OCI-M2 (cell line): ENCODE measurements around the gene LIN28A.

Experiments
- DNase-seq: peaks from one replicate; lab custom pipeline; 2025; ENCODE audit not compliant: unreplicated experiment; lab: John Stamatoyannopoulos, UW

Gene LIN28A

DNA sequence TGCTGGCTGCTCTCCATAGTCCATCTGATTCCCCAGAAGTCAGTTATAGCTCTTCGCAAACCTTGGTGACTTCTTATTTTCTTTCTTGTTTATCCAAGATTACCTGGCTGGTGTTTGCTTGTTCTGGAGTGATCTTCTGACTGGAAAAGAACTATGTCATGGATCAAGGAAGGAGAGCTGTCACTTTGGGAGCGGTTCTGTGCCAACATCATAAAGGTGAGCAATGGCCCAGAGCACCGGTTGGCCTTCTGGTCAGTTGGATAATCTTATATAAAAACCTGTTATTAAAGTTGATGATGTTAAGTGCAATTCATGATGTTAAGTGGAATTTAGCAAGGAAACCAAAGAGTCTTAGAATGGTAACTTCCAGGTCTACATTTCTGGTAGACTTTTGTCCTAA is 22.2 kb downstream of the LIN28A start:
- no peak for DNase-seq

GRCh38 chr1:26434161-26434752 is 23.6 kb downstream of the LIN28A start:
- no peak for DNase-seq

GRCh38 chr1:26438041-26438440 is 27.4 kb downstream of the LIN28A start:
- DNase-seq, result no peak

GRCh38 chr1:26440259-26440658 is 29.6 kb downstream of the LIN28A start:
- no peak for DNase-seq

DNA sequence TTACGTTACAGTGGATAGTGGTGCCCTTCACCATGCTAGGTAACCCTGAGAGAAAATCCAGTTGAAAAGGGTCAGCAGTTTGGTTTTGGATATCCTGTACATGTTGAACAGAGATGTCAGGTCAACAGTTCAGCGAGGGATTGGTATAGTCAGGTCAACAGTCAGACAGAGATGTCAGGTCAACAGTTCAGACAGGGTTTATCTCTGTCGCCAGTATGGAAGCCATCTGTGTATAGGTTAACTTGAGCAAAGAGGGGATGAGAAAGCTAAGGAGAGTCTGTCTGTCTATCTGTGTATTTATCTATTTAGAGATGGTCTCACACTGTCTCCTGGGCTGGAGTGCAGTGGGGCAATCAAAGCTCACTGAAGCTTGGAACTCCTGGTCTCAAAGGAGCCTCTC is 39.3 kb downstream of the LIN28A start:
- no peak for DNase-seq

DNA sequence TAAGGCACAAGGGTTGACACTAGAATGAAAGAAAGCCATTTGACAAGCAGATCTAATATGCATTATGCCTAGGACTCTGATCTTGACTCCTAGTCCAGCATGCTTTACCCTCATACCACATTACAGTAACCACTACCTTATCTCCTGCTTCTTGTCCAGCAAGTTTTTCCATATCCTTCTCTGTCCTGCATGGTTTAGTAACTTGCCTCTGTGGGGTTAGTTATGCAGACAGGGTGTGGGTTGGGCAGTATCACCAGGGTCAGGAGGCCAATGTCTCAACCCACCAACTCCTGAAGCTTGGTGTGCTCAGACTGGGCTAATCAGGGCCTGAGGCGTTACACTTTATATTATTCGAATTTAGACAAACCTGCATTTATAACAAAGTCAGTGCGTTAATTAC is 40.3 kb downstream of the LIN28A start:
- no peak for DNase-seq

DNA sequence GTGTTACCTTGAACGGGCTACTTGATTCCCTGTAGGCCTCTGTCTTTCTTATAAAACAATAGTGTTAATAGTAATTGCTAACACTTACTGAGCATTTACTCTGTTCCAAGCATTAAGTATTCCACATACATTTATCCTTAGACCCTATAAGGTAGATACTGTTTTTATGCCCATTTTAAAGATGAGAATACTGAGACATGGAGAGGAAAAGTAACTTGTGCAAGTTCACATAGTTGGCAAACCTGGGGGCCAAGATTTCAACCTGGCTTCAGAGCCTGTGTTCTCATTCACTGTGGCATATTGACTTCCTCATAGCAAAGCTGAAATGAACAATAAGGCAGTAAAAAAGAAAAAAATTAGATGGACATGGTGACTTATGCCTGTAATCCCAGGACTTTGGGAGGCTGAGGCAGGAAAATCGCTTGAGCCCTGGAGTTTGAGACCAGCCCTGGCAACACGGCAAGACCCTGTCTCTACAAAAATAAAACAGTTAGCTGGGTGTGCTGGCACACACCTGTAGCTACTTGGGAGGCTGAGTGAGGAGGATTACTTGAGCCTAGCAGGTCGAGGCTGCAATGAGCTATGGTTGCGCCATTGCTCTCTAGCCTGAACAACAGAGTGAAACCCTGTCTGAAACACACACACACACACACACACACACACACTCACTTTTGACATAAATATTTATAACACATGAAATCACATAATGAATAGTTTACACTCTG is 42.0 kb downstream of the LIN28A start:
- no peak for DNase-seq

GRCh38 chr1:26459148-26459547 is 48.5 kb downstream of the LIN28A start:
- DNase-seq, result no peak

GRCh38 chr1:26459573-26460031 is 49.0 kb downstream of the LIN28A start:
- no peak for DNase-seq

GRCh38 chr1:26468911-26469310 is 58.3 kb downstream of the LIN28A start:
- no peak for DNase-seq

DNA sequence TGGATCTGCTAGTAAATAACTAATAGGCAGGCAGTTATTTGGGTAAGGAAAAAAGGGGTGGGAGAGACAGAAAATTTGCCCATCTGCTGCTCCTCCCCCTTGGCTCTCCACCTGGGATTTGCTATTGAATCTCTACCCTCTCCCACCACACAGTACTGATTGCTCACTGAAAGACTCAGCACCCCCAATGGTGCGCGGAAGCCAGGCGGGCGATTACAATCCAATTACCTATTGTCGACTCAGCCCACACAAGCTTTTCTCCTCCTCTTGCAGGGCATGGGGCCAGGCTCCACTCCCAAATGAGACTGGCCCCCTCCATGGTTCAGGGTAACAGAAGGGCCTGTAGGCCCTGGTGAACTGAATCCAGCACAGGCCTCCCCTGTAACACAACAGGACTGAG is 58.9 kb downstream of the LIN28A start:
- DNase-seq, result no peak

GRCh38 chr1:26470878-26471497 is 60.4 kb downstream of the LIN28A start:
- DNase-seq, result no peak

- no peak for DNase-seq
Observed at GRCh38 chr1:26471498-26472319, 61.1 kb downstream of the LIN28A start.

DNA sequence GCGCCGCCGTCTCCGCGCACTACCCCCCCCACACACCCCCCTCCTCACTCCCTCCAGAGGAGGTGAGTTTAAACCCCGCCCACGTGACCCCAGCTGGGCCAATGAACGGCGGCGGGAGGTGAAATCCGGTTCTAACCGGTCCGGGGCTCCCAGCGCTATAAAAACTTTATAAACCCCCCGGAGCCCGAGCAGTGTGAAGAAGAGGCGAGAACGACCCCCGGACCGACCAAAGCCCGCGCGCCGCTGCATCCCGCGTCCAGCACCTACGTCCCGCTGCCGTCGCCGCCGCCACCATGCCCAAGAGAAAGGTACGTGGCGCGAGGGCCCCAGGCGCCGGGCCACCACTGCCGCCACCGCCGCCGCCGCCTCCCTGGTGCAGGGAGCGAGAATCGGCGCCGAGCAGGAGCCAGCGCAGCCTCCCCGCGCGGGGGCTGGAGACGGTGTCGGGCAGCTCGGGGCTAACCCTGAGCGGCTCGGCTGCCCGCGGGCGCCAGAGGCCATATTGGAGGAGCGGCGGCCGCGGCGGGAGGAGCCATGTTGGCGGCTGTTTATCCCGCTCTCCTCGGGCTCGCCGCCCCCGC is 61.8 kb downstream of the LIN28A start, which contains the start of gene HMGN2:
Gene HMGN2, plus strand, starts transcription at position 121 of the 581 bp plus-strand sequence. Its CDS starts 173 bp downstream, at position 294.
- no peak for DNase-seq

DNA sequence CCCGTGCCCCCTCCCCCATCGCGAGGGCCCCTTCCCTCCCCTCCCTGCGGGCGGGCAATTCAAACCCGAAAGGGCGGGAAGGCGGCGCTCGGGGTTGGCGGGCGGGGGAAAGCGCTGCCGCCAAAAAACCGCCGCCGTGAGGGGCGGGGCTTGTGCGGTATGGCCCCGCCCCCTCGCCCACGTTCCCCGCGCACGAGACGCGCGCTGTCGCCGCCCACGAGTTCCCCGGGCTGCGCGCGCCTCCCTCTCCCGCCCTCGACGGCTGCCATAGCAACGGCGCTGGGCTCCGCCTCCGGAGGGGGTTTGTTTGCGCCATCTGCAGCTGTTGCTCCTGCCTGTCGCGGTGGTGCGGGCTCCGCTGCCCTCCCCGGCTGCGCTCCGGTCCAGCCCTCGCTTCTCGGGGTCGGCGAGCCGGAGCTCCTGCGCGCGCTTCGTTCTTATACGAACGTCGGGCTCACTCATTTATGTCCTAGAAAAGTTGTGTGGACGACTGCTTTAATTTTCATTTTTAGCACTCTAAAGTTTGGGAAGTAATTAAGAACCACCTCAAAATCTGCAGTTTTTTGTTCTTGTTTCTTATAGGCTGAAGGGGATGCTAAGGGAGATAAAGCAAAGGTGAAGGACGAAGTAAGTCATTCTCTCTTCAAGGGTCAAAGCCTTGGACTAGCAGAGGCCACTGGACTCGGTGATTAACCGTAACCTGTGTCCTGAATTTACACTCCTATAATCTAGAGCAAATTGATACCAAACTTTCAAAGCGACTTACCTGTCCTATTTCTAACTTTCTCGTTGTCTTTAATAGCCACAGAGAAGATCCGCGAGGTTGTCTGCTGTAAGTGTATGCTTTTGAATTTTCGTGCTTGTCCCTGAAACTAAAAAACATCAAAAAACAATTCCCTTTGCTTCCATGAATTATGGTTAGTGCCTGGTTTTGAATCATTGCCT is 62.6 kb downstream of the LIN28A start:
- peak; percentile 18 for DNase-seq

DNA sequence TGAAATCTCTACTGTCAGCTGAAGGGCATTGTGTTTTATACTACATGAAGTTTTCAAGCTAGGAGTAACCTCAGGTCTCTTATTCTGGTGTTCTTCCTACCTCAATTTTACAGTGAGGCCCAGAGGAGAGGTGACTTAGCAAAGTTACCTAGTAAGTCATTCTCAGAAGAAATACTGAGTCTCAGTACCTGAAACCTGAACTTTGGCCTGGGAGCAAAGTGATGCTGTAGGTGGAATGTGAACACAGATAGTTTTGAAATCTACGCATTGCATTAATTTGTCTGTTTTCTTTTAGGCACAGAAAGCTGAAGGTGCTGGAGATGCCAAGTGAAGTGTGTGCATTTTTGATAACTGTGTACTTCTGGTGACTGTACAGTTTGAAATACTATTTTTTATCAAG is 64.2 kb downstream of the LIN28A start:
- DNase-seq, result no peak

GRCh38 chr1:26475989-26476388 is 65.4 kb downstream of the LIN28A start:
- DNase-seq, result no peak

DNA sequence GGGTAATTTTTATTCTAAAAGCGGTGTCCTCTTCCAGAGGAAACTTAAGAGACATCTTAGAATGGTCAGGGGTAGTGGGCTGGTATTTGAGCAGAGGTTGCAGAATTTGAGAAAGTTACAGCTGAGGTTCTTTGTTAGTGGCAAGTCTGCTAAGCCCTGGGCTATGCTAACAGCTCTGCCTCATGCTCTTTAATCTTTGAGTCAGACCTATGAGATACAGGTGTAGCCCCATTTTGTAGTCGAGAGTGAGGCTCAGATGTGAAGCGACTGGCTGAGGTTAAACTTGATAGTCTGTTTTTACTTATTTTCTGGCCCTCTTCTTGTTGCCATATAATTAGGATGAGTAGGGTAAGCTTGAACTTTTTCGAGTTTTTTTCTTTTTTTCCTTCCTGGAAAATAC is 66.3 kb downstream of the LIN28A start:
- no peak for DNase-seq

DNA sequence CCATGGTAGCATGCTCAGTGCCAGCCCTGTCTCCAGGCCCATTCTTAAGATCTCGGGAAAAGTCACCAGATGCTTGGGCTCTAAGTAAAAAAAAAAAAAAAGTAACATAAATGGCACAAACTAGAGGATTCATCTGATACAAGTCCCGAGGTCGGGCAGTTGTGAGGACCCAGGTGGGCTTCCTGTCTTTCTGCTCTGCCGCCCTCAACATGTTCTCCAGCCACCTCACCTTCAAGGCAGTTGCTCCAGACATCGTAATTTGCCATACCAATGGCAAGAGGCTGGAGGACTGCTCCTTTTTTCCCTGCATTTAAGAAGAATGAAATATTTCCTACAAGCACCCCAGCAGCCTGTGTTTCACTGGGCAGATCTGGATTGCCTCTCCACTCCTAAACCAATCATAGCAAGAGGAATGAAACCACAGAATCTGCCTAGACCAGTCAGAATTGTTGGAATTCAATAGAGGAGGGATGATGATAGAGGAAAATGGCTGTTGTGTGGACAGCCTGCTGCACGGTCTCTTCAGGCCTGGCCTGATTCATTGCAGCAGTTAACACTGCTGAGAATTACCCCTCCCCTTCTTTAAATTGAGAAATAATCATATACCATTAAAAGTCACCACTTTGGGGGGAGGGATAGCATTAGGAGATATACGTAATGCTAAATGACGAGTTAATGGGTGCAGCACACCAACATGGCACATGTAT is 67.0 kb downstream of the LIN28A start:
- no peak for DNase-seq
